Esophagus muscularis mucosa (tissue), 3 donors: ENCODE data around the gene SELENOO.

Experiments
- POLR2A ChIP-seq: fragments of 450-650 bp; IDR thresholded peaks from one replicate; pipeline ENCODE4 v1.6.1; 2017; ENCODE audit warnings: antibody characterized with exemption, moderate library complexity, mild to moderate bottlenecking, low read depth
- TF ChIP-seq, protein P1 (sequence below), 3 experiments: fragments of 200-600 bp in 2 of 3; fragments of 450-650 bp in 1 of 3; sonication (generic) in 2 of 3; IDR thresholded peaks; one replicate each; pipeline ENCODE4 v1.5.1; 2017 to 2019; ENCODE audit warnings: antibody characterized with exemption in 3 of 3, mild to moderate bottlenecking in 2 of 3, moderate library complexity in 1 of 3

DNA sequence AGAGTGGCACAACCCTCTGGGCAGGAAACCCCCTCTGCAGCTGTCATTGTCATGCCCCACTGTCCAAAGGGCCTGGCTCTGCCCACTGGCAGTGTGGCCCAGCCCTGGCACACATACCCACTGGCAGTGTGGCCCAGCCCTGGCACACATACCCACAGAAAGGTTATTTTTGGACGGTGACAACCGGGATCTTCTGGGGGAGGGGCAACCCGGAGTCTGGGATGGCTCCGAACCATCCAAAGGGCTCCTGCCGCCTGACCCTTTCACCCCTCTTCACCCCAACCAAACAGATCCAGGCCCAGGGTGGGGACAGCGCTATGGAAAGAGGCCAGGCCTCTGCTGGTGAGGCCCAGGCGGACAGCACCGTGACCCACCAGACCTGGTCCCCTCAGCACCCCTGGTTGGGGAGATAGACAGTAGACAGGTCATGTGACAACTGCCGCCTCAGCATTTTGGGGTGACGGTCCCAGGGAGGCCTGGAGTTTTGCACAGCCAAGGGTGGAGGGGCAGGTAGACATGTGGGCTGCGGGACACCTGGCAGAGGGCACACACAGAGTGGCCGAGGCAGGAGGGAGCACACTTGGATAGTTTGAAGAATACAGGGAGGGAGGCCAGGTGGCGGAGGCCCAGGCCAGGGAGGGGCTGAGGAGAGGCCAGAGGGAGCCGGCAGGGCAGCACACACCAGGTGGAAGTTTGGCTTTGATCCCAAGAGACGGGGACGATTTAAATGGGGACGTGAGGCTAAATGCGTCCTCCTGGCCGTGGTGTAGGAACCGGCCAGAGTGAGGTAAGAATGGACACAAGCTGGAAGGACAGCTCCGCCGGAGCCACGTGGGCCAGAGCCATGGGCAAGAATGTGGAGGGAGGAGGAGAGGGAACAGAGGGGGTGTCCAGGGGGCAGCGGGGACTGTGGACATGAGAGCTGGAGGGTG is 57.8 kb downstream of the SELENOO start:
- TF ChIP-seq, protein P1, sequence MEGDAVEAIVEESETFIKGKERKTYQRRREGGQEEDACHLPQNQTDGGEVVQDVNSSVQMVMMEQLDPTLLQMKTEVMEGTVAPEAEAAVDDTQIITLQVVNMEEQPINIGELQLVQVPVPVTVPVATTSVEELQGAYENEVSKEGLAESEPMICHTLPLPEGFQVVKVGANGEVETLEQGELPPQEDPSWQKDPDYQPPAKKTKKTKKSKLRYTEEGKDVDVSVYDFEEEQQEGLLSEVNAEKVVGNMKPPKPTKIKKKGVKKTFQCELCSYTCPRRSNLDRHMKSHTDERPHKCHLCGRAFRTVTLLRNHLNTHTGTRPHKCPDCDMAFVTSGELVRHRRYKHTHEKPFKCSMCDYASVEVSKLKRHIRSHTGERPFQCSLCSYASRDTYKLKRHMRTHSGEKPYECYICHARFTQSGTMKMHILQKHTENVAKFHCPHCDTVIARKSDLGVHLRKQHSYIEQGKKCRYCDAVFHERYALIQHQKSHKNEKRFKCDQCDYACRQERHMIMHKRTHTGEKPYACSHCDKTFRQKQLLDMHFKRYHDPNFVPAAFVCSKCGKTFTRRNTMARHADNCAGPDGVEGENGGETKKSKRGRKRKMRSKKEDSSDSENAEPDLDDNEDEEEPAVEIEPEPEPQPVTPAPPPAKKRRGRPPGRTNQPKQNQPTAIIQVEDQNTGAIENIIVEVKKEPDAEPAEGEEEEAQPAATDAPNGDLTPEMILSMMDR (IDR thresholded peaks at IDR 0.05), result no peak
- TF ChIP-seq POLR2A, result no peak
